ENCODE data around the gene NASP.

NASP gene

GRCh38 chr1:45667321-45668111 is 83.7 kb downstream of the NASP start:
- DNase-seq (ENCODE audit: low spot score), result no peak

Data from hepatic stellate cell (primary cell).